ENCODE results near the gene SEPTIN8. TPM values are rescaled to one million over a fixed set of nuclear protein-coding genes. Genes with fewer than 3 reads are reported as not detected.

SEPTIN8 gene
- total and polyA plus RNA-seq, 10 donors = 6.1 to 29.8 (median 17.9) TPM

GRCh38 chr5:132718544-132719312 lies 58.3 kb downstream of the SEPTIN8 start:
- intact Hi-C loops (cut with DNase I; ENCODE audit: low total_unique reads) = loop anchor here (10.0 kb wide), 1 partner anchor 334 kb away; no protein-coding TSS in a partner anchor
- Histone ChIP-seq H3K27me3 (replicated peaks in 1 of 7) (no peaks in the 10 kb centered on the region), H3K4me1 (peaks cover 0 to 9% (median 0%) of the 10 kb centered on the region in 6 donors), H3K36me3 (peaks cover 0 to 49% (median 2%) of the 10 kb centered on the region in 6 donors), H3K4me3 (no peak overlapping the region), H3K9me3 (no peaks in the 10 kb centered on the region), H3K27ac (no peak overlapping the region)
- DNase-seq = no peak
- TF ChIP-seq POLR2AphosphoS5 (IDR thresholded peaks at IDR 0.05) (no peak), CTCF (IDR thresholded peaks at IDR 0.05 in 8 of 11, conservative IDR thresholded peaks at IDR 0.05 in 3 of 11) (no peak), POLR2A (IDR thresholded peaks at IDR 0.05) (no peak)
- 95 to 98% (median 96%) methylated on average over 5 of the region's 5 CpGs for WGBS, 5 donors

GRCh38 chr5:132714456-132715307 lies 62.4 kb downstream of the SEPTIN8 start:
- Histone ChIP-seq H3K9me3 (no peaks in the 10 kb centered on the region), H3K27ac (no peak overlapping the region), H3K36me3 (peaks cover 0 to 37% (median 0%) of the 10 kb centered on the region in 6 donors), H3K4me3 (no peak overlapping the region), H3K27me3 (replicated peaks in 1 of 7) (no peaks in the 10 kb centered on the region), H3K4me1 (peaks cover 0 to 9% (median 0%) of the 10 kb centered on the region in 6 donors)
- 60 to 69% (median 64%) methylated on average over 11 of the region's 11 CpGs for WGBS, 5 donors
- no peak for TF ChIP-seq POLR2AphosphoS5 (IDR thresholded peaks at IDR 0.05)
- peak in 7 of 11 experiments; percentile 17 to 41 (median 29) for TF ChIP-seq CTCF (IDR thresholded peaks at IDR 0.05 in 8 of 11, conservative IDR thresholded peaks at IDR 0.05 in 3 of 11)
- no peak for TF ChIP-seq POLR2A (IDR thresholded peaks at IDR 0.05)
- no peak for DNase-seq
- intact Hi-C loops (cut with DNase I; ENCODE audit: low total_unique reads) = loop anchor here (10.0 kb wide), 1 partner anchor 330 kb away; no protein-coding TSS in a partner anchor

GRCh38 chr5:132708645-132709044 lies 68.4 kb downstream of the SEPTIN8 start:
- DNase-seq = no peak
- Histone ChIP-seq H3K27me3 (replicated peaks in 1 of 7) (no peaks in the 10 kb centered on the region), H3K4me1 (no peaks in the 10 kb centered on the region), H3K36me3 (peaks cover 0 to 30% (median 0%) of the 10 kb centered on the region in 6 donors), H3K9me3 (no peaks in the 10 kb centered on the region), H3K27ac (no peak overlapping the region), H3K4me3 (no peak overlapping the region)
- TF ChIP-seq CTCF (IDR thresholded peaks at IDR 0.05 in 8 of 11, conservative IDR thresholded peaks at IDR 0.05 in 3 of 11) = no peak
- TF ChIP-seq POLR2A (IDR thresholded peaks at IDR 0.05) = no peak
- intact Hi-C loops (cut with DNase I; ENCODE audit: low total_unique reads) = no loop called here

GRCh38 chr5:132704875-132705274 lies 72.2 kb downstream of the SEPTIN8 start:
- H3K4me3 ChIP-seq = no peak overlapping the region
- no peaks in the 10 kb centered on the region for H3K27me3 ChIP-seq (replicated peaks in 1 of 7)
- intact Hi-C loops (cut with DNase I; ENCODE audit: low total_unique reads) = no loop called here
- H3K4me1 ChIP-seq = no peaks in the 10 kb centered on the region
- peaks cover 0 to 57% (median 18%) of the 10 kb centered on the region in 6 donors for H3K36me3 ChIP-seq
- no peaks in the 10 kb centered on the region for H3K9me3 ChIP-seq
- 96 to 100% (median 98%) methylated on average over 1 of the region's 1 CpG for WGBS, 5 donors
- DNase-seq = no peak
- no peak overlapping the region for H3K27ac ChIP-seq
- TF ChIP-seq CTCF (IDR thresholded peaks at IDR 0.05 in 8 of 11, conservative IDR thresholded peaks at IDR 0.05 in 3 of 11) (no peak), POLR2A (IDR thresholded peaks at IDR 0.05) (no peak), POLR2AphosphoS5 (IDR thresholded peaks at IDR 0.05) (no peak)
